ENCODE data around the gene CHD8.

The CHD8 gene

GRCh38 chr14:21501568-21501967, 45.6 kb upstream of the CHD8 start:
- H3K9me3 ChIP-seq (ENCODE audit: insufficient read depth, low read depth, low read length): no peaks in the 10 kb centered on the region
- H3K79me2 ChIP-seq (ENCODE audit: insufficient read depth, low read length): peaks cover 20% of the 10 kb centered on the region
- no peaks in the 10 kb centered on the region for H3K9me2 ChIP-seq (replicated peaks; ENCODE audit: low read depth, low read length)
- H3K27me3 ChIP-seq (ENCODE audit: insufficient read depth, low read length, poor library complexity, severe bottlenecking): no peaks in the 10 kb centered on the region
- no peaks in the 10 kb centered on the region for H3K4me1 ChIP-seq (ENCODE audit: insufficient read depth, low read length, poor library complexity, severe bottlenecking)
- H4K20me1 ChIP-seq (ENCODE audit: insufficient read depth, low read length, poor library complexity, severe bottlenecking): peaks cover 7% of the 10 kb centered on the region
- H3K9ac ChIP-seq (ENCODE audit: low read depth, low read length, poor library complexity, severe bottlenecking): no peak overlapping the region
- H3K36me3 ChIP-seq (ENCODE audit: insufficient read depth, low read length): peaks cover 69% of the 10 kb centered on the region
- H3K4me2 ChIP-seq (ENCODE audit: low read depth, low read length, poor library complexity, severe bottlenecking): no peak overlapping the region
- no peaks in the 10 kb centered on the region; the same call in 1 of the 2 replicates for H3F3A ChIP-seq (ENCODE audit: low read depth)
- TF ChIP-seq EZH2phosphoT487 (IDR thresholded peaks at IDR 0.05; ENCODE audit: borderline replicate concordance): no peak
- no peak for TF ChIP-seq CTCF (conservative IDR thresholded peaks at IDR 0.05; ENCODE audit: low read length)
- H3K4me3 ChIP-seq (ENCODE audit: low read length, poor library complexity, severe bottlenecking): no peak overlapping the region
- no peak overlapping the region for H2AFZ ChIP-seq (ENCODE audit: low read length)

GRCh38 chr14:21498540-21499526, 42.9 kb upstream of the CHD8 start:
- H3K4me2 ChIP-seq (ENCODE audit: low read depth, low read length, poor library complexity, severe bottlenecking): no peak overlapping the region
- no peak overlapping the region for H2AFZ ChIP-seq (ENCODE audit: low read length)
- H4K20me1 ChIP-seq (ENCODE audit: insufficient read depth, low read length, poor library complexity, severe bottlenecking): no peaks in the 10 kb centered on the region
- H3K9me2 ChIP-seq (replicated peaks; ENCODE audit: low read depth, low read length): no peaks in the 10 kb centered on the region
- H3K27me3 ChIP-seq (ENCODE audit: insufficient read depth, low read length, poor library complexity, severe bottlenecking): no peaks in the 10 kb centered on the region
- no peaks in the 10 kb centered on the region; the same call in 1 of the 2 replicates for H3F3A ChIP-seq (ENCODE audit: low read depth)
- TF ChIP-seq EZH2phosphoT487 (IDR thresholded peaks at IDR 0.05; ENCODE audit: borderline replicate concordance) (no peak), CTCF (conservative IDR thresholded peaks at IDR 0.05; ENCODE audit: low read length) (peak; percentile 69)
- H3K4me3 ChIP-seq (ENCODE audit: low read length, poor library complexity, severe bottlenecking): no peak overlapping the region
- 0 out of 2 replicates have a peak, but pooled peaks cover 7% of the 10 kb centered on the region for H3K79me2 ChIP-seq (ENCODE audit: insufficient read depth, low read length)
- H3K4me1 ChIP-seq (ENCODE audit: insufficient read depth, low read length, poor library complexity, severe bottlenecking): no peaks in the 10 kb centered on the region
- H3K9ac ChIP-seq (ENCODE audit: low read depth, low read length, poor library complexity, severe bottlenecking): no peak overlapping the region
- peaks cover 84% of the 10 kb centered on the region for H3K36me3 ChIP-seq (ENCODE audit: insufficient read depth, low read length)
- no peaks in the 10 kb centered on the region for H3K9me3 ChIP-seq (ENCODE audit: insufficient read depth, low read depth, low read length)

GRCh38 chr14:21496453-21496852, 40.5 kb upstream of the CHD8 start:
- H2AFZ ChIP-seq (ENCODE audit: low read length): no peak overlapping the region
- H3K9me3 ChIP-seq (ENCODE audit: insufficient read depth, low read depth, low read length): no peaks in the 10 kb centered on the region
- no peaks in the 10 kb centered on the region for H3K27me3 ChIP-seq (ENCODE audit: insufficient read depth, low read length, poor library complexity, severe bottlenecking)
- no peaks in the 10 kb centered on the region for H4K20me1 ChIP-seq (ENCODE audit: insufficient read depth, low read length, poor library complexity, severe bottlenecking)
- H3F3A ChIP-seq (ENCODE audit: low read depth): no peaks in the 10 kb centered on the region; the same call in 1 of the 2 replicates
- TF ChIP-seq EZH2phosphoT487 (IDR thresholded peaks at IDR 0.05; ENCODE audit: borderline replicate concordance): no peak
- TF ChIP-seq CTCF (conservative IDR thresholded peaks at IDR 0.05; ENCODE audit: low read length): no peak
- H3K4me2 ChIP-seq (ENCODE audit: low read depth, low read length, poor library complexity, severe bottlenecking): no peak overlapping the region
- H3K9me2 ChIP-seq (replicated peaks; ENCODE audit: low read depth, low read length): no peaks in the 10 kb centered on the region
- H3K36me3 ChIP-seq (ENCODE audit: insufficient read depth, low read length): peaks cover 78% of the 10 kb centered on the region
- H3K4me1 ChIP-seq (ENCODE audit: insufficient read depth, low read length, poor library complexity, severe bottlenecking): no peaks in the 10 kb centered on the region
- no peak overlapping the region for H3K9ac ChIP-seq (ENCODE audit: low read depth, low read length, poor library complexity, severe bottlenecking)
- no peak overlapping the region for H3K4me3 ChIP-seq (ENCODE audit: low read length, poor library complexity, severe bottlenecking)
- H3K79me2 ChIP-seq (ENCODE audit: insufficient read depth, low read length): no peaks in the 10 kb centered on the region
